NT2/D1 (cell line): Measurements from ENCODE around the gene TNFRSF6B.

Source experiments
- SUZ12 ChIP-seq: IDR thresholded peaks from 2 replicates; pipeline ENCODE4 v1.6.1; 2011; ENCODE audit not compliant: insufficient read length, insufficient read depth; ENCODE audit errors: extremely low read depth
- YY1 ChIP-seq: IDR thresholded peaks from 2 replicates; pipeline ENCODE4 v1.6.1; 2011; ENCODE audit not compliant: insufficient read length, insufficient read depth
- ZNF274 ChIP-seq: IDR thresholded peaks from 2 replicates; pipeline ENCODE4 v1.6.1; 2011; ENCODE audit warnings: mild to moderate bottlenecking, low read depth, low read length

- TF ChIP-seq ZNF274 (no peak), YY1 (no peak), SUZ12 (no peak)
These were observed 14.7 kb downstream of the TNFRSF6B start for GRCh38 chr20:63711085-63711645.
